GM23338 (cell line): ENCODE results near the gene MEF2D. TPM values are rescaled to one million over a fixed set of nuclear protein-coding genes. Genes with fewer than 3 reads are reported as not detected.

ENCODE experiments used
- ATAC-seq: fragments of 200-7000 bp; cut with Tn5 transposase; 3 replicates; pipeline ENCODE4 v1.9.1; 2020
- DNase-seq: peaks from one replicate; pipeline ENCODE4 v3.0.0-alpha.2; 2015; ENCODE audit warnings: low spot score
- H2AFZ ChIP-seq: fragments of 200-600 bp; sonication (generic); 2 replicates; pipeline ENCODE4 v1.8.0; 2016; ENCODE audit warnings: antibody characterized with exemption, mild to moderate bottlenecking, moderate library complexity
- H3F3A ChIP-seq: fragments of 200-600 bp; sonication (generic); replicated peaks from 2 replicates; pipeline ENCODE4 v1.8.0; 2017; ENCODE audit warnings: antibody characterized with exemption, mixed run types, low read depth
- H3K27ac ChIP-seq: fragments of 200-600 bp; sonication (generic); 2 replicates; pipeline ENCODE4 v1.6.1; 2016; ENCODE audit warnings: low read depth
- H3K27me3 ChIP-seq: fragments of 200-600 bp; sonication (generic); 2 replicates; pipeline ENCODE4 v1.8.0; 2016; ENCODE audit warnings: mild to moderate bottlenecking, mixed run types, moderate library complexity; ENCODE audit not compliant: insufficient read depth
- H3K36me3 ChIP-seq: fragments of 200-600 bp; sonication (generic); 2 replicates; pipeline ENCODE4 v1.8.0; 2016; ENCODE audit warnings: mild to moderate bottlenecking; ENCODE audit not compliant: insufficient read depth
- H3K4me1 ChIP-seq: fragments of 200-600 bp; sonication (generic); 2 replicates; pipeline ENCODE4 v1.8.0; 2016; ENCODE audit warnings: mild to moderate bottlenecking, moderate library complexity; ENCODE audit not compliant: insufficient read depth
- H3K4me2 ChIP-seq: fragments of 200-600 bp; sonication (generic); 2 replicates; pipeline ENCODE4 v1.7.1; 2017; ENCODE audit warnings: mixed run types
- H3K4me3 ChIP-seq: fragments of 200-600 bp; sonication (generic); 2 replicates; pipeline ENCODE4 v1.6.1; 2016; ENCODE audit warnings: mixed run types
- H3K79me2 ChIP-seq: fragments of 200-600 bp; sonication (generic); replicated peaks from 2 replicates; pipeline ENCODE4 v1.8.0; 2017; ENCODE audit warnings: mild to moderate bottlenecking; ENCODE audit not compliant: insufficient read depth
- H3K9me2 ChIP-seq: fragments of 200-600 bp; sonication (generic); 2 replicates; pipeline ENCODE4 v1.8.0; 2017; ENCODE audit not compliant: insufficient read depth
- H4K20me1 ChIP-seq: fragments of 200-600 bp; sonication (generic); replicated peaks from 2 replicates; pipeline ENCODE4 v1.8.0; 2017; ENCODE audit warnings: mild to moderate bottlenecking; ENCODE audit not compliant: insufficient read depth
- H3K27ac Mint-ChIP-seq: 2 replicates; pipeline ENCODE4 v1.8.0; 2020; ENCODE audit warnings: inconsistent platforms, mild to moderate bottlenecking, moderate library complexity, mixed read lengths
- H3K27me3 Mint-ChIP-seq: 3 replicates; pipeline ENCODE4 v1.8.0; 2022; ENCODE audit warnings: low read depth, mild to moderate bottlenecking, moderate library complexity, mixed read lengths, inconsistent platforms; ENCODE audit not compliant: insufficient read depth, poor library complexity
- H3K36me3 Mint-ChIP-seq: 3 replicates; pipeline ENCODE4 v1.8.0; 2021; ENCODE audit warnings: low read depth, mild to moderate bottlenecking, inconsistent platforms, moderate library complexity, mixed read lengths
- H3K4me1 Mint-ChIP-seq: 3 replicates; pipeline ENCODE4 v1.8.0; 2020; ENCODE audit warnings: mild to moderate bottlenecking, inconsistent platforms, mixed read lengths
- H3K4me3 Mint-ChIP-seq: 3 replicates; pipeline ENCODE4 v1.8.0; 2021; ENCODE audit warnings: moderate library complexity, mild to moderate bottlenecking, inconsistent platforms, mixed read lengths
- H3K9me3 Mint-ChIP-seq: 3 replicates; pipeline ENCODE4 v1.8.0; 2020; ENCODE audit warnings: moderate library complexity, mild to moderate bottlenecking, inconsistent platforms, mixed read lengths
- CREB1 ChIP-seq: fragments of 250-450 bp; sonication (Bioruptor Pico); IDR thresholded peaks from 2 replicates; pipeline ENCODE4 v1.5.0; 2020; ENCODE audit warnings: low read depth, mild to moderate bottlenecking, moderate library complexity
- CTCF ChIP-seq, 2 experiments: fragments of 200-600 bp in 1 of 2; sonication (generic) in 1 of 2; conservative IDR thresholded peaks; 2 replicates each; pipeline versions ENCODE4 v1.5.1 to v1.6.1; 2016 to 2017; ENCODE audit warnings: antibody characterized with exemption in 2 of 2, low read depth in 2 of 2, mild to moderate bottlenecking in 2 of 2, moderate library complexity in 1 of 2
- JUNB ChIP-seq: IDR thresholded peaks from one replicate; pipeline ENCODE4 v1.6.1; 2016; ENCODE audit warnings: antibody characterized with exemption; ENCODE audit not compliant: unreplicated experiment
- POLR2AphosphoS5 ChIP-seq: IDR thresholded peaks from 2 replicates; pipeline ENCODE4 v1.6.1; 2016; ENCODE audit warnings: antibody characterized with exemption, low read depth
- ZNF114 ChIP-seq: fragments of 250-450 bp; sonication (Bioruptor Pico); IDR thresholded peaks from 2 replicates; pipeline ENCODE4 v1.5.0; 2020; ENCODE audit warnings: mild to moderate bottlenecking, moderate library complexity
- ZNF331 ChIP-seq: fragments of 250-450 bp; sonication (Bioruptor Pico); IDR thresholded peaks from 2 replicates; pipeline ENCODE4 v1.5.0; 2020; ENCODE audit warnings: low read depth, mild to moderate bottlenecking, moderate library complexity
- ZNF462 ChIP-seq: fragments of 250-450 bp; sonication (Bioruptor Pico); IDR thresholded peaks from 2 replicates; pipeline ENCODE4 v1.5.0; 2020; ENCODE audit warnings: mild to moderate bottlenecking, moderate library complexity
- polyA plus RNA-seq: library from polyadenylated mRNA; unstranded; fragments of >200 nt; fragmentation: Nextera tagmentation; extraction: Ambion mirVana; gene quantifications from 2 replicates; pipeline ENCODE4 v1.2.1, GENCODE V29; 2016
- total RNA-seq: library from RNA; depleted of rRNA; stranded (reverse); fragments of >200 nt; shearing (Covaris generic); gene quantifications from 2 replicates; pipeline ENCODE4 v1.2.3, GENCODE V29; 2014

The MEF2D gene
- total and polyA plus RNA-seq, 2 experiments from 2014 or later = 10.6 to 15.5 TPM

GRCh38 chr1:156461781-156462647 lies 38.6 kb downstream of the MEF2D start:
- DNase-seq (peak; percentile 29), ATAC-seq (no peak; the same call in 1 of the 3 replicates)
- Histone ChIP-seq H3K27ac (no peak overlapping the region), H2AFZ (no peak overlapping the region), H3K4me3 (no peak overlapping the region), H3K79me2 (no peaks in the 10 kb centered on the region), H3F3A (0 out of 2 replicates have a peak, but pooled peaks cover 4% of the 10 kb centered on the region), H3K4me1 (peaks cover 31% of the 10 kb centered on the region), H3K36me3 (no peaks in the 10 kb centered on the region), H4K20me1 (no peaks in the 10 kb centered on the region), H3K9me2 (no peaks in the 10 kb centered on the region), H3K27me3 (no peaks in the 10 kb centered on the region), H3K4me2 (no peak overlapping the region; the same call in 1 of the 2 replicates)
- no peak overlapping the region for H3K4me3 Mint-ChIP-seq
- H3K4me1 Mint-ChIP-seq = peaks cover 45% of the 10 kb centered on the region
- no peaks in the 10 kb centered on the region for H3K9me3 Mint-ChIP-seq
- TF ChIP-seq JUNB = no peak
- no peak for TF ChIP-seq CREB1
- TF ChIP-seq ZNF114 (CRISPR knock-in tag) = no peak
- TF ChIP-seq CTCF (conservative IDR thresholded peaks at IDR 0.05; ENCODE audit: low read depth in 2 of 2) = peak in 1 of 2 experiments; percentile 23; a peak in 1 of 4 replicates
- no peak for TF ChIP-seq ZNF331
- no peak for TF ChIP-seq POLR2AphosphoS5
- TF ChIP-seq ZNF462 = no peak
- no peak overlapping the region for H3K27ac Mint-ChIP-seq
- H3K27me3 Mint-ChIP-seq = peaks cover 15% of the 10 kb centered on the region
- no peaks in the 10 kb centered on the region for H3K36me3 Mint-ChIP-seq
